Fibroblast of skin of scalp (primary cell): Measurements from ENCODE around the gene RFNG.

ENCODE experiments used
- DNase-seq: peaks from one replicate; pipeline ENCODE4 v3.0.0-alpha.2; 2013

RFNG gene

GRCh38 chr17:82058230-82058854, 6.7 kb upstream of the RFNG start:
- no peak for DNase-seq

GRCh38 chr17:82056729-82057621, 5.4 kb upstream of the RFNG start:
- DNase-seq = no peak

GRCh38 chr17:82055965-82056728, 4.5 kb upstream of the RFNG start:
- DNase-seq = no peak

- DNase-seq = no peak
Measured at GRCh38 chr17:82055023-82055964, 3.7 kb upstream of the RFNG start.

- no peak for DNase-seq
Measured at GRCh38 chr17:82054351-82055022, 2.9 kb upstream of the RFNG start.

- DNase-seq = no peak
Measured at GRCh38 chr17:82053556-82054263, 2.1 kb upstream of the RFNG start.

- DNase-seq = no peak
Measured at GRCh38 chr17:82053130-82053529, 1.5 kb upstream of the RFNG start.

- no peak for DNase-seq
Measured at GRCh38 chr17:82052638-82053059, 1.0 kb upstream of the RFNG start.

- no peak for DNase-seq
Measured at GRCh38 chr17:82050761-82051641, 610 bp downstream of the RFNG start.

- no peak for DNase-seq
Measured at GRCh38 chr17:82050152-82050760, 1.4 kb downstream of the RFNG start.

- DNase-seq = no peak
Measured at GRCh38 chr17:82049521-82049971, 2.1 kb downstream of the RFNG start.

GRCh38 chr17:82049106-82049505, 2.5 kb downstream of the RFNG start:
- DNase-seq = no peak

GRCh38 chr17:82048571-82048971, 3.0 kb downstream of the RFNG start:
- no peak for DNase-seq

- DNase-seq = no peak
Measured at GRCh38 chr17:82047914-82048570, 3.6 kb downstream of the RFNG start.

GRCh38 chr17:82047379-82047778, 4.2 kb downstream of the RFNG start:
- no peak for DNase-seq

GRCh38 chr17:82046903-82047302, 4.7 kb downstream of the RFNG start:
- no peak for DNase-seq

- DNase-seq = no peak
Measured at GRCh38 chr17:82045936-82046484, 5.6 kb downstream of the RFNG start.

- no peak for DNase-seq
Measured at GRCh38 chr17:82043507-82043906, 8.1 kb downstream of the RFNG start.
